ENCODE measurements around the gene PCNX2. TPM values are rescaled to one million over a fixed set of nuclear protein-coding genes. Genes with fewer than 3 reads are reported as not detected.
A peak's percentile ranks its signal among the peaks of the same experiment; 100 is the strongest.

The PCNX2 gene
- total RNA-seq, 1 experiment from 2014 or later, result 15.0 TPM

DNA sequence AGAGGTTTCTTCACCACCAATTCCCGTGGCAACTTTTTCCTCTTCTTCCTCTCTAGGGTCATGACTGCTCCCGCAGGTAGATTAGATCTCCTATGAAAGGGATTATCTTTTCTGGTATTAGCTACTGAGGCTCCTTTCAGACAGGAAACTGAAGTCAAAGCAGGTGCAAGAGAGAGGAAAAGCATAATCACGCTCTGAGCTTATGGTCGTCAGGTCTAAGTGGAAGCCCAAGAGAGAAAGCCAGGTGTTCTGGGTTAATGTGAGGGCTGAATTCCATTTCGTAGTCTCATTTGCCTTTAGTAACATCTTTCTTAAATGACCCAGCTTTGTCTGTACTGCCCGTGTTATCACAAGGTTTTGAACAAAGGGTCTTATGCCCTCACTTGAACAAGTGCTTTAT, 23.7 kb upstream of the PCNX2 start:
- DNase-seq (ENCODE audit: low read depth), result no peak

GRCh38 chr1:233316473-233316872, 20.9 kb upstream of the PCNX2 start:
- DNase-seq (ENCODE audit: low read depth), result no peak

- no peak for DNase-seq (ENCODE audit: low read depth)
Observed at GRCh38 chr1:233315718-233316301, 20.3 kb upstream of the PCNX2 start.

GRCh38 chr1:233313434-233314155, 18.1 kb upstream of the PCNX2 start:
- no peak for DNase-seq (ENCODE audit: low read depth)

- DNase-seq (ENCODE audit: low read depth), result no peak
Observed at GRCh38 chr1:233304489-233305102, 9.1 kb upstream of the PCNX2 start.

DNA sequence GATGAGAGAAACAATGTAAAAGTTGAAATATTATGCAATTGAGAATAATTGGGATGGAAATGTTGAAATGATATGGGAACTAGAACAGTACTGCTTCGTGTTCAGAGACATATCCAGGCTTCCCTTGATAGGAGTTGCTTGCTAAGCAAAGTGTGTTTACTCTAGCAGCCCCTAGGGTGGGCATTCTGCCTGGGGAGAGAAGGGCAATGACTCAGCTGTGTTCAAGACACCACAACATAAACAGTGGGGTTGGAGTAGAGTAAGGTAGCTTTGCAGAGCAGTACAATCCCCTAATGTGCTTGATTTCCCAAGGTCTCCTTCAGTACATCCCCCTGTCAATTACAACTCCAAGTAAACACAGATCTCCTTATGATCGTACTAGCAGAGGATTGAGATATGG, 4.8 kb upstream of the PCNX2 start:
- DNase-seq (ENCODE audit: low read depth), result no peak

- no peak for DNase-seq (ENCODE audit: low read depth)
Observed at GRCh38 chr1:233299450-233299849, 3.9 kb upstream of the PCNX2 start.

- DNase-seq (ENCODE audit: low read depth), result no peak
Observed at GRCh38 chr1:233295975-233296322, 424 bp upstream of the PCNX2 start.

GRCh38 chr1:233294913-233295236, 650 bp downstream of the PCNX2 start:
- peak; percentile 85 for DNase-seq (ENCODE audit: low read depth)

DNA sequence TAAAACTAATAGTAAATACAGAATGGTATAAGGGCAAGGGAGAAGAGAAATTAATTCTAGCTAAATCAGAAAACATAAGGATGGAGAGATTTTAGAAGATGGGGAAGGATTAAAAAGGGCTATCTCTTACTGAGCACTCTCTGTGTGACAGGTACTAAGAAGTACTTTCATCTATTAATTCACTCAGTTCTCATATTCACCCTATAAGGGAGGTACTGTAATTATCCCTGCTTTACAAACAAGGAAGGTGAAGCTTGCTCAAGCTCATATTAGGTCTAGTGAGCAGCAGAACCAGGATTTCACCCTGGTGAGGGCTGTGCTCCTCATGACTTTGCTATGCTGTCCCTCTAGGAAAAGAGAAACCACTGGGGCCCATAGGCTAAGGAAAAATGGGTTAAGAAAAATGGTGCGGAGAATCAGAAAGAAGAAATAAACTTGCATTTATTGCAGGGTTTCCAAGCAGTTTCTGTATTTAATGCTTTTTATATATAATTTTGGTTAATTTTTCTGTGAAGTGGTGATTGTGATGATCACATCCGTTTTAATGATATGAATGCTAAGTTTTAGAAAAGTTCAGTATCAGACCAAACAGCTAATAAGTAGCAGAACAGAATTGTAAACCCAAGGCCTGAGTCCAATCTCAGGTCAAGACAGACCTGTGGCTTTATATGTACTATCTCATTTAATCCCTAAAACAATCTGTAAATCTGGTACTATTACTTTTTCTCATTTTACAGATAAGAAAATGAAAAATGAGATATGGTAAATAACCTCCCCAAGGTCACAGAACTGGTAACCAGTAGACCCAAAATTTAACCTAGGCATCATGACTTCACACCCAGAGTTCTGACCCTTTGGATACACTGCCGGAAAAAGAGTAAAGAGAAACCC, 1.7 kb downstream of the PCNX2 start:
- DNase-seq (ENCODE audit: low read depth), result no peak

GRCh38 chr1:233290396-233291034, 5.0 kb downstream of the PCNX2 start:
- no peak for DNase-seq (ENCODE audit: low read depth)

DNA sequence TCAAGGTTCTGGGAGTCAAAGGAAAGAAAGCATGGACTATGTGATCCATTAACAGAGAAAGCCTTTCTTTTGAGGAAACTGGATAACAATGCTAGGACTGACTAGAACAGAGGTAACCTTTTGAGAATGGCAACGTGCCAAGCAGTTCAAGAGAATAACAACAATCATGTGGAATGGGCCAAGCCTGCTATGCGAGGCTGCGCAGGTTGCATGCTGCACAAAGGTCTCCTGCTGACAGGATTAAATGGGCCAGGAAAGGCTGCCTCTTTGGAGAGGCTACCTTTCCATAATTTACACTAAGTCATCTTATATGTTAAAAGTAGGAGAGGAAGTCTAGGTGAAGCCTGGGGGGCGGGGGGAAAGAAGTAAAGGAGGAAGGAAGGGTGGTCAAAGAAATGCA, 5.8 kb downstream of the PCNX2 start:
- no peak for DNase-seq (ENCODE audit: low read depth)

GRCh38 chr1:233282582-233282886, 13.0 kb downstream of the PCNX2 start:
- DNase-seq (ENCODE audit: low read depth), result no peak

GRCh38 chr1:233281711-233282581, 13.6 kb downstream of the PCNX2 start:
- peak; percentile 37 for DNase-seq (ENCODE audit: low read depth)

GRCh38 chr1:233279971-233280370, 15.6 kb downstream of the PCNX2 start:
- no peak for DNase-seq (ENCODE audit: low read depth)

GRCh38 chr1:233278631-233279030, 16.9 kb downstream of the PCNX2 start:
- no peak for DNase-seq (ENCODE audit: low read depth)

DNA sequence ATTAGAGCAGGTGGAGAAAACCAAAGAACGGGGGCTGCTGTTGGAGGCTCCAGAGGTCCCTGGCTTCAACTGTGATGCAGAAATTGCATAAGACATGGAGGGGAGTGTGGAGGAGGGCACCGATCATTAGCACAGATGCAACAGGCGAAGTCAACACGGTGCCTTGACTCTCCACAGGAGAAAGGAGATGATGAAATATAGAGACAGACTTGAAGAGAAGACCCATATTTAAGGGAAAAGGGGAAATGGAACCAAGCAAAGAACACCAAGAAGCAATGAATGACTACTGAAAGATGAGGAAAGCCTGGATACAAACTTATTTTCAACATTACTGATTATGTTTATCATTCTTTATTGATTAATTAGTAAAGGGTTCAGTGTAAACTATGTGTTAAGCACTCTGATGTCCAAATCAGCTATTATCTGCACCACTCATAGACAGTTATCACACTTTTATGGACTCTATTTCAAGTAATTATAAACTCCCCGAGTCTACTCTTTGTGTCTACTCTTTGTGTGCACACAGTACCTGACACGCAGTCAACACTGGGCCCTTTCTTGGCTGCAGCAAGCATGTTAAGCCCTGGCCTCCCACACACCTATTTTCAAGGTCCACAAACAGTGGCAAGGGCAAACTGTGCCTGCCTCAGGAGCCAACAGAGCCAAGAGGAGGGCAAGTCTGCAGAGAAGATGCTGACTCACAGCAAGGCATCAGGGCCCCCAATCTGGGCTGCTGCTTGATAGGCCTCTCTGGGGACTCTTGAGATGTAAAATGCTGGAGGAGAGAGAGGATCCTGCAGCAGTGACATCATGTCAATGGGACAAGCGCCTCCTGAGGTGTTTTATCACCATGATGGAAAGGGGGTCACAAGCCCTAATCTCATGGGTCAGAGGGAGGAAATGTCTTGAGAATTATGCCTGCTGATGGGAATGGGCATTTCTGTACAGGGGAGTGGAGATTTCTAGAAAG, 17.6 kb downstream of the PCNX2 start:
- DNase-seq (ENCODE audit: low read depth), result no peak

DNA sequence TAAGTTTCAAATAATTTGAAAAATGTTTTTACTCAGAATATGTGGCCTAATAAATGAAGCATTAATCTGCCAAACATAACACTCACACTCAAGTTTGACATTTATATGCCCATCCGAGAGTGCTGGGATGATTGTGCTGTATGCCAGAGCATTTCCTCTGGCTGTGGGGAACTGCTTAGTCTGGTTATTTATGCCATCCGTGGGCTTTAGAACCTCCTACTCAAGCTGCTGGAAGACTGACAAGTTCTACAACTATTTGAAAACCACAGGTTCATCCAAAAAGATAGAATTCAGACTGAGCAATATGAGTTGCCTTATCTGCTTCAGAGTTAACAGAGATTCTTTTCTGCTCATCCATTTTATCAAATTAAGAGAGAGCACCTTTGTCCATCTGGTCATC, 25.9 kb downstream of the PCNX2 start:
- no peak for DNase-seq (ENCODE audit: low read depth)

- DNase-seq (ENCODE audit: low read depth), result no peak
Observed at GRCh38 chr1:233268389-233269022, 27.0 kb downstream of the PCNX2 start.

- DNase-seq (ENCODE audit: low read depth), result no peak
Observed at GRCh38 chr1:233261695-233262094, 33.8 kb downstream of the PCNX2 start.
